Glomerular visceral epithelial cell (primary cell): Measurements from ENCODE around the gene ATP1A3.

ENCODE experiments used
- DNase-seq: peaks from one replicate; pipeline ENCODE4 v3.0.0-alpha.2; 2016; ENCODE audit errors: extremely low spot score

Gene ATP1A3

GRCh38 chr19:41928754-41929535 is 65.1 kb downstream of the ATP1A3 start:
- DNase-seq: no peak

DNA sequence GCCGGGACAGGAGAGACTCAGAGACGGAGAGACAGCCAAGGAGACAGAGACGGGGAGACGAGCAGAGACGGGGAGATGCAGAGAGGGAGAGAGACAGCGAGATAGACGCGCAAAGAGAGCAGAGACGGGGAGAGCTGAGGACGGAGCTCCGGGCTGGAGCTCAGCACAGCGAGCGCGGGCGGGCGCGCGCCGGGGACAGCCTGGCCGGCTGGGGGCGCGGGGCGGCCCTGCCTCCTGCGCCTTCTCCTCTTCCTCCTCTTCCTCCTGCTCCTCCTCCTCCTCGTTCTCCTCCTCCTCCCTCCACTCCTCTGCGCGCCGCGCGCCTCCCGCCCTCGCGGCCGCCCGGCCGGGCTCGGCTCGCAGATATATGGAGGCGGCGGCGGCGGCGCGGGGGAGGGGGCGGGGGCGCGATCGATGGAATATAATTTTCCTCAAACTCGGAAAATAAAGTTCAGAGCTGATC is 65.8 kb downstream of the ATP1A3 start, which contains the start of gene ERFL:
TSS of gene ERFL (minus strand) at position 229 of the 463 bp plus-strand sequence. CDS start 15,530 bp downstream, outside the sequence.
- peak; percentile 50 for DNase-seq

- DNase-seq: no peak
Measured at GRCh38 chr19:41927497-41928192, 66.4 kb downstream of the ATP1A3 start.

DNA sequence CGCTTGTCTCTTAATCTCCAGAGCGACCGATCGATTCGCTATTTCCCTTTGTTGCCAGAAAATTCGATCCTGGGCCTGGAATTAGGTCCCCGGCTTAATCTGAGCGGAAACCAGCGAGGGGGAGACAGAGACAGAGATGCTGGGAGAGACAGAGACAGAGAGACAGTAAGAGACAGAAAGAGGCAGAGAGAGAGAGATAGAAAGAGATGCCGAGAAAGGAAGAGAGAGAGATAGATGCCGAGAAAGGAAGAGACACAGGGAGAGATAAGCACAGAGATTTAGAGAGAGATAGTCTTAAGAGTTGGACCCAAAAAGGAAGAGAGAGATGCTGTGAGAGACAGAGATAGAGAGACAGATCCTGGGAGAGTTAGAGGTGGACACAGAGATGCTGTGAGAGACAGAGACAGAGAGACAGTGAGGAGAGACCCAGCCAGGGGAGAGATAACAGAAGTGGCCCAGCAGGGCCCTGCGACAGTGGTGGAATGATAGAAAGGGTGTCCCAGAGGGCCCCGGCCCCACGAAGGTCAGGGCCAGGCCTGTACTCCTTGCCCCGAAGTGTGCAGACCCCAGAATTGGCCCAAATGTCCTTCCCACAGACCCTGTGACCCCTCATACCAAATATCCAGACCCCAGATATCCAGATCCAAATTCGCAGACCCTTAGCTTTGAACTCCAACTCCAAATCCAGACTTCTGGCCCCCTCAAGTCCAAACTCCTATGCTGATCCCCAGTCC is 67.1 kb downstream of the ATP1A3 start:
- DNase-seq: no peak

DNA sequence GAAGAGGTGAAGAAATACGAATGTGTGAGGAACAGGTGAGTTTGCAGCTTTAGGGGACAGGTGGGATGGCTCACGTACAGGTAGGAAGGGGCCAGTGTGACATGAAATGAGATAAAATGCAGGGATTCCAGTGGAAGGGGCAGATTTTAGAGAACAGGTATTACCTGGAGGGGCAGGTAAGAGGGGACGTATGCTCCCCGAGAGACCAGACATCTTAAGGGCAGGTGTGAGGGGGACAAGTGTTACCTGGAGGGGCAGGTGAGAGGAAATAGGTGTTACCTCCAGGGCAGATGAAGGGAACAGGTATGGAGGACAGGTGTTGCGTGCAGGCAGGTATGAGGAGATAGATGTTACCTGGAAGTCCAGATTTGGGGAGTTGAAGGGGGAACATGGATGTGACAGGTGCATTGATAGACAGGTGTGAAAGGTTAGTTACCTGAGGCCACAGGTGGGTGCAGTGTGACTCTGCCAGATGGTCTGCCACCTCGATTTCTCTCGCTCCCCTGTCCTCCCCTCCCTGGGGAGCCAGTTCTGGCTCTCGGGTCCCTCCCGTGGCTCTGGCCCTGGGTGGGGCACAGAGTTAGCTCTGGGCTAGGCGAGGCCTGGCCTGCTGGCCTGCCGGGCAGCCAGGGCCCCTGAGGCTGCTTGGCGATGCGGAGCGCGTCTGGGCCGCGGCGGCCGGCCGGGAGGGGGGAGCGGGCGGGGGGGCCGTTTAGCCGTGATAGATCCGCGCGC is 67.8 kb downstream of the ATP1A3 start:
- no peak for DNase-seq

DNA sequence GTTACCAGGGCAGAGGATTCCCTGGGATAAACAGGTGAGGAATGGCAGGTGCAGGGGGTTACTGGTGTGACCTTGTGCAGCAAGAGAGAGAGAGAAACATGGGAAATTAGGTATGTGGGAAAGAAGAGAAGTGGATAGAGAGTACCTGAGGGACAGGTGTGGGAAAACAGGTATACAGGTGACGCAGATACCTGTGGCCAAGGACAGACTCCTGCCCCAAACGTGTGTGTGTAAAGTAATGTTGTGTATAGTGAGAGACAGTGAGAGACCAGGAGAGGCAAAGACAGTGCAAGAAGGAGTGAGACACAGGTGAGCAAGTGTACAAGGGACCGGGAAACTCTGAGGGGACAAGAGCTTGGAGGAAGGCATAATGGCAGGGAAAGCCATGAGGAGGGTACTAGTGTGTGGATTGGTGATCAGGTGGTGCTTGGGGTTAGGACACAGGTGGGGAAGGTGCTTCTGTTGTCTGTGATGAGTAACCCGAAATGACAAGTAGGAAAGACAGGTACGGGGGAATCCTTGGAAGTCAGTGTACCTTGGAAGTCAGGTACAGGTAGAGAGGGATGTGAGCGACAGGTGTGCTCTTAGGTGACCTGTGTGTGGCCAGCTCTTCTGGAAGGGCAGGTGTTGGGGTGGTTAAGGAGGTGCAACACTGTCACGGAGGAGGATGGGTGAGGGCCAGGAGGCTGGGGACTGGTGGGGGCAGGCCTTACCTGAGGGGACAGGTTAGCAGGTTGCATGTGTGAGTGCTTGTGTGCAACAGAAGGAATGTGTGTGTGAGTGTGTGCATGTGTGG is 68.6 kb downstream of the ATP1A3 start:
- DNase-seq: no peak

DNA sequence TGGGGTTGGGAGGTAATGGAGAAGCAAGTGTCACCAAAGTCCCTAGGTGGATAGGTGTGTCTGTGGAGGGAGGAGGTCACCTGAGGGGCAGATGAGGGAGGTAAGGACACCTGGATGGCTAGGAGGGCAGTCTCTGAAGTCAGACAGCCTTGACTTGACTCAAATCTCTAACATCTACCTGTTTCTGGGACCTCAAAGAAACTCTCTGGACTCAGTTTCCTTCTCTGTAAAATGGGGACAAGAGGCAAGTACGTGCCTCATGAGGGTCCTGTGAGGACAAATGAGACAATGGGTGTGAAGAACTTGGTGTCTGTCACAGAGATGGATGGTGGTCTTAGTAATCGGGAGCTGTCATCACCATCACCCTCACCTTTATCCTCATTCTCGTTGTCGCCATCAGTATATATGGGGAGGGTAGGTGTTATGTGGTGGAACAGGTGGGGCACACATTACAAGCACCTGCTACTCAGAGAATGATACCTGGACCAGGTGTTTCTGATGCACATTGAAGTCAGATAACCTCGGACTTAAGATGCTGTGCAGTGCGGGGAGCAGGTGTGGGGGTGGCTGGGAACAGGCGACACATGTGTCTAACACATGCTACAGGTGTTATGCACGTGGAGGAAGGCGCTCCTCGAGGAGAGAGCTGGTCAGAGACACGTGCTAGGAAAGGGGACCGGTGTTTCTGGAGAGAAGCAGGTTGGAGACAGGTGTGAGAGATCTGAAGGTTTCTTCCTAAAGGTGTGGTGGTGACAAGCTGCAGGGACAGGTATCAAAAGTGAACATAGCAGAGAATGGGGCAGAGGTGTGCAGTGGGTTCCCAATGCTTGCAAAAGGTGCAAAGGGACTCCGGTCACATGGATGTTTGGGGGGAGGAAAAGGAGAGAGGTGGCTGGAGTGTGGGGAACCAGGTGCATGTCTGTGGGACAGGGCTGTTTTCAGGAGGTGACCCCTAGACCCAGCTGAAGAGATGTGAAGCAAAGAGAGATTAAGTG is 69.6 kb downstream of the ATP1A3 start:
- no peak for DNase-seq

GRCh38 chr19:41923045-41923788 is 70.8 kb downstream of the ATP1A3 start:
- DNase-seq: no peak

- no peak for DNase-seq
Measured at GRCh38 chr19:41922585-41922984, 71.4 kb downstream of the ATP1A3 start.

DNA sequence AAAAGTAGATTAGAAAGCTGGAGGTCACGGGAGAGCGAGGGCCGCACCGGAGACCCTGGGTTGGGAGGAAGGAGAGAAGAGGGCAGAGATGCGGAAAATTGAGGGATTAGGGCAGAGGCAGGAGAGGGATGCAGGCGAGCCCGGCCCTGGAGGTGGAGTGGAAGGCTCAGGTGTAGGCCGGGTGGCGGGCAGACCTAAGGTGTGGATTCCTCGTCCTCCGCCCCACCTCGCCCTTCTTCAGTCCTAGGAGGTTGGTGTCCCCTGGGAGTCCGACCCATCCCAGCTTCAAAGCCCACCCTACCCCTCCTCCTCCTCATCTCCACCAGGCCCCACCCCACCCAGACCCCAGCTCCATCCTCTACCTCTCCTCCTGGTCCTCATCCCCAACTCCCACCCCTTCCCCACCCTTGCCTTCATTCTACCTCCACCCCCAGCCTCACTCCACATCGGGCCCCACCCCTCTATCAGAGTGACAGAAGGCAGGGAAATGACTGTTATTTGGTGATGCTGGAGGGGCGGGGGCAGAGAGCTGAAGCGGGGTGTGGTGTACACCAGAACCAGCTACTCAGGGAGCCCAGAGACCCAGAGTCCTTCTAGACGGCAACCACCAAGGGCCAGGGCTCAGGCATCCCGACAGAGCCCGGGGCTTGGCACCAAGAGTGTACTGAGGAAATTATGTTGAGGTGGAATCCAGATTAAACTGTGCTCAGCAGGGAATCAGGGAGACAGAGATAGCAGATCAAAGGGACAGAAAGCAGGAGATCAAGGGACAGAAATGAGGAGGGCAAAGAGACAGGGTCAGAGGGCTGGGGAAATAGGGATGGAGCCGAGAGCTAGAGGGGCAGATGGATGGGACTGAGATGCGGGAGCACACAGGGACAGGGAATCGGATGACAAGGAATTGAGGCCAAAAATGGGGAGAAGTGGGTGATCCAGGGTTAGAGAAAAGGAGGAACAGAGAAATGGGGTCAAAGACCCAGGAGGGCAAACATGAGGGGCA is 72.2 kb downstream of the ATP1A3 start:
- no peak for DNase-seq

DNA sequence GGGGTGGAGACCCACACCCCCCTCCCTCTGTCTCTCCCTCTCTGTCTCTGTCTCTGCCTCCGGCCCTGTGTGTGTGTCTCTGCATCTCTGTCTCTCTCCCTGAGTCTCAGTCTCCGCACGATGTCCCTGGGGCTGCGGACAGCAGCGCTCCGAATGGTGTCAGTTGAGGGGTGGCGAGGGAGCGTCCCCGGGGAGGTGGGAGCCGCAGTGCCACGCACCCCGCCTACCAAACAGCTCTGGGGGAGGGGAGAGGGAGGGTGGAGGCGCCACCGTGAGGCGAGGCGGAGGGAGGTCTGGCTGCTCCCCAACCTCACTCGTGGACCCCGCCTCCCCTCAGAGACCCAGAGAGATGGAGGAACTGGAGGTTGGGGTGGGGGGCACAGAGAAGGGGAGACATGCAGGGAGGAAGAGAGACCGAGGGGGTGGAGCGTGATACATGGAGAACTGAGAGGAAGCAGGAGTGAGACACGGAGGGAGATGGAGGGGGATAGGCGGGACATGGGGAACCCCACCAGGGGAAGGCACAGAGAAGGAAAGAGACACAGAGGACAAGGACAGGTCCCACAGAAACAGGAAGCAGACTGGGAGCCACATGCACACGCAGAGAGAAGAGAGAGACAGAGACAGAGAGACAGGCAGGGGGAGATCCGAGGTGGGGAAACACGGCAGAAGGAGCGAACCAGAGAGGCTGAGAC is 73.0 kb downstream of the ATP1A3 start:
- no peak for DNase-seq

GRCh38 chr19:41919948-41920712 is 73.9 kb downstream of the ATP1A3 start:
- no peak for DNase-seq

DNA sequence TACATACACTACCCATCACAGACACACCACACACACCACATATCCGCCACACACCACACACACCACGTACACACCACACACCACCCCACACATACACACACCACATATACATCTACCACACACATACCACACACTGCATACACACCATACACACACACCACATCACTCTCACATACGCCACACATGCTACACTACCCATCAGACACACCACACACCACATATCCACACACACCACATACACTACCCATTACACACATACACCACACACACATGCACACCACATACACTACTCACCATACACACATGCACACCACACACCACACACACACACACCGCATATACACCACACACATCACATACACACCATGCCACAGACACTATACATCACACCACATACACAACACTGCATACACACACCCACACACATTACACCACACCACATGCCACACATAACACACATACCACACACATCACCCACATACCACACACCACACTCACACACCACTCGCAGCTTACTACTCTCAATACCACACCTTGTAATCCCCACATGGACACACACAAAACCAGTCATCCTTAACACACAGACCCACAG is 75.3 kb downstream of the ATP1A3 start:
- DNase-seq: no peak

DNA sequence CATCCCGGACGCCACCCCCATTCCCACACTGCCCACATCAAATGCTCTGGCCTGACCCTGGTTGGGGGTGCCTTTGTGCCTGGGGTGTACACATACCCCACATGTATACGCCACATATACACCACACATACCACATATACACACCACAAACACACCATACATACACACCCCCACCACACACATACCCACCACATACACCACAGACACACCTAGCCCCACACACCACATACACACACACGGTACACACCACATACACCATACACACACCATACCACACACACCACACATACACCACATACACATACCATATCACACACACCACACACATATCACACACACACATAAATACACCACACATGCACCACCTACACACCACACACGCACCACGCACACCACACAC is 75.9 kb downstream of the ATP1A3 start:
- DNase-seq: no peak

GRCh38 chr19:41917676-41918075 is 76.4 kb downstream of the ATP1A3 start:
- no peak for DNase-seq
